SK-N-SH (cell line): ENCODE measurements around the gene CDIP1.

Experiments used
- CHD2 ChIP-seq: fragments of 150-350 bp; IDR thresholded peaks from 2 replicates; pipeline ENCODE4 v1.6.1; 2018; ENCODE audit warnings: low read length; ENCODE audit not compliant: partially characterized antibody
- ELF1 ChIP-seq: IDR thresholded peaks from 2 replicates; pipeline ENCODE4 v1.4.0; 2012
- EP300 ChIP-seq, 2 experiments: IDR thresholded peaks; 2 replicates each; pipeline versions ENCODE4 v1.4.0 to v1.6.1; 2012; ENCODE audit warnings: borderline replicate concordance in 1 of 2, low read depth in 1 of 2, low read length in 1 of 2
- EZH2phosphoT487 ChIP-seq: fragments of 200-600 bp; sonication (generic); IDR thresholded peaks from 2 replicates; pipeline ENCODE4 v1.6.1; 2017; ENCODE audit warnings: low read depth, mixed run types, mild to moderate bottlenecking, antibody characterized with exemption, moderate library complexity, borderline replicate concordance
- JUND ChIP-seq: IDR thresholded peaks from 2 replicates; pipeline ENCODE4 v1.4.0; 2012
- MEF2A ChIP-seq: IDR thresholded peaks from 2 replicates; pipeline ENCODE4 v1.4.0; 2012; ENCODE audit warnings: low read depth, borderline replicate concordance
- NFIC ChIP-seq: IDR thresholded peaks from 2 replicates; pipeline ENCODE4 v1.4.0; 2012; ENCODE audit warnings: borderline replicate concordance
- POLR2AphosphoS5 ChIP-seq: IDR thresholded peaks from 2 replicates; pipeline ENCODE4 v1.6.1; 2012; ENCODE audit warnings: low read depth, low read length
- RAD21 ChIP-seq: IDR thresholded peaks from 2 replicates; pipeline ENCODE4 v1.6.1; 2012; ENCODE audit warnings: mild to moderate bottlenecking, low read length
- SMC3 ChIP-seq: IDR thresholded peaks from 2 replicates; pipeline ENCODE4 v1.6.1; 2012; ENCODE audit warnings: low read depth, low read length, improper control_type of control experiment
- TF ChIP-seq, protein P1 (sequence below): fragments of 200-600 bp; sonication (generic); IDR thresholded peaks from 2 replicates; pipeline ENCODE4 v1.6.1; 2017; ENCODE audit warnings: antibody characterized with exemption, mild to moderate bottlenecking, moderate library complexity
- TF ChIP-seq, protein P2 (sequence below): IDR thresholded peaks from 2 replicates; pipeline ENCODE4 v1.6.1; 2012; ENCODE audit warnings: mild to moderate bottlenecking, low read depth, low read length, moderate library complexity

- TF ChIP-seq, protein P1, sequence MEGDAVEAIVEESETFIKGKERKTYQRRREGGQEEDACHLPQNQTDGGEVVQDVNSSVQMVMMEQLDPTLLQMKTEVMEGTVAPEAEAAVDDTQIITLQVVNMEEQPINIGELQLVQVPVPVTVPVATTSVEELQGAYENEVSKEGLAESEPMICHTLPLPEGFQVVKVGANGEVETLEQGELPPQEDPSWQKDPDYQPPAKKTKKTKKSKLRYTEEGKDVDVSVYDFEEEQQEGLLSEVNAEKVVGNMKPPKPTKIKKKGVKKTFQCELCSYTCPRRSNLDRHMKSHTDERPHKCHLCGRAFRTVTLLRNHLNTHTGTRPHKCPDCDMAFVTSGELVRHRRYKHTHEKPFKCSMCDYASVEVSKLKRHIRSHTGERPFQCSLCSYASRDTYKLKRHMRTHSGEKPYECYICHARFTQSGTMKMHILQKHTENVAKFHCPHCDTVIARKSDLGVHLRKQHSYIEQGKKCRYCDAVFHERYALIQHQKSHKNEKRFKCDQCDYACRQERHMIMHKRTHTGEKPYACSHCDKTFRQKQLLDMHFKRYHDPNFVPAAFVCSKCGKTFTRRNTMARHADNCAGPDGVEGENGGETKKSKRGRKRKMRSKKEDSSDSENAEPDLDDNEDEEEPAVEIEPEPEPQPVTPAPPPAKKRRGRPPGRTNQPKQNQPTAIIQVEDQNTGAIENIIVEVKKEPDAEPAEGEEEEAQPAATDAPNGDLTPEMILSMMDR: no peak
- TF ChIP-seq CHD2: no peak
- TF ChIP-seq ELF1: no peak
- no peak for TF ChIP-seq MEF2A
- TF ChIP-seq EZH2phosphoT487: no peak
- TF ChIP-seq POLR2AphosphoS5: peak; percentile 94
- TF ChIP-seq EP300 (IDR thresholded peaks at IDR 0.05; ENCODE audit: borderline replicate concordance in 1 of 2, low read depth in 1 of 2, low read length in 1 of 2): peak in 1 of 2 experiments; percentile 90; a peak in 2 of 4 replicates
- peak; percentile 62; the same call in 1 of the 2 replicates for TF ChIP-seq NFIC
- no peak for TF ChIP-seq RAD21
- TF ChIP-seq SMC3: no peak
- TF ChIP-seq, protein P2, sequence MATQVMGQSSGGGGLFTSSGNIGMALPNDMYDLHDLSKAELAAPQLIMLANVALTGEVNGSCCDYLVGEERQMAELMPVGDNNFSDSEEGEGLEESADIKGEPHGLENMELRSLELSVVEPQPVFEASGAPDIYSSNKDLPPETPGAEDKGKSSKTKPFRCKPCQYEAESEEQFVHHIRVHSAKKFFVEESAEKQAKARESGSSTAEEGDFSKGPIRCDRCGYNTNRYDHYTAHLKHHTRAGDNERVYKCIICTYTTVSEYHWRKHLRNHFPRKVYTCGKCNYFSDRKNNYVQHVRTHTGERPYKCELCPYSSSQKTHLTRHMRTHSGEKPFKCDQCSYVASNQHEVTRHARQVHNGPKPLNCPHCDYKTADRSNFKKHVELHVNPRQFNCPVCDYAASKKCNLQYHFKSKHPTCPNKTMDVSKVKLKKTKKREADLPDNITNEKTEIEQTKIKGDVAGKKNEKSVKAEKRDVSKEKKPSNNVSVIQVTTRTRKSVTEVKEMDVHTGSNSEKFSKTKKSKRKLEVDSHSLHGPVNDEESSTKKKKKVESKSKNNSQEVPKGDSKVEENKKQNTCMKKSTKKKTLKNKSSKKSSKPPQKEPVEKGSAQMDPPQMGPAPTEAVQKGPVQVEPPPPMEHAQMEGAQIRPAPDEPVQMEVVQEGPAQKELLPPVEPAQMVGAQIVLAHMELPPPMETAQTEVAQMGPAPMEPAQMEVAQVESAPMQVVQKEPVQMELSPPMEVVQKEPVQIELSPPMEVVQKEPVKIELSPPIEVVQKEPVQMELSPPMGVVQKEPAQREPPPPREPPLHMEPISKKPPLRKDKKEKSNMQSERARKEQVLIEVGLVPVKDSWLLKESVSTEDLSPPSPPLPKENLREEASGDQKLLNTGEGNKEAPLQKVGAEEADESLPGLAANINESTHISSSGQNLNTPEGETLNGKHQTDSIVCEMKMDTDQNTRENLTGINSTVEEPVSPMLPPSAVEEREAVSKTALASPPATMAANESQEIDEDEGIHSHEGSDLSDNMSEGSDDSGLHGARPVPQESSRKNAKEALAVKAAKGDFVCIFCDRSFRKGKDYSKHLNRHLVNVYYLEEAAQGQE: peak; percentile 66; the same call in 1 of the 2 replicates
- peak; percentile 98 for TF ChIP-seq JUND
These were observed 38.3 kb downstream of the CDIP1 start for GRCh38 chr16:4500272-4500671.
